SH-SY5Y (cell line): ENCODE measurements around the gene TET2.

Experiments used
- GATA2 ChIP-seq: IDR thresholded peaks from 2 replicates; pipeline ENCODE4 v1.6.1; 2011; ENCODE audit warnings: mild to moderate bottlenecking, low read depth, low read length
- GATA3 ChIP-seq: IDR thresholded peaks from 2 replicates; pipeline ENCODE4 v1.6.1; 2011; ENCODE audit warnings: low read depth, mild to moderate bottlenecking, low read length, moderate library complexity

DNA sequence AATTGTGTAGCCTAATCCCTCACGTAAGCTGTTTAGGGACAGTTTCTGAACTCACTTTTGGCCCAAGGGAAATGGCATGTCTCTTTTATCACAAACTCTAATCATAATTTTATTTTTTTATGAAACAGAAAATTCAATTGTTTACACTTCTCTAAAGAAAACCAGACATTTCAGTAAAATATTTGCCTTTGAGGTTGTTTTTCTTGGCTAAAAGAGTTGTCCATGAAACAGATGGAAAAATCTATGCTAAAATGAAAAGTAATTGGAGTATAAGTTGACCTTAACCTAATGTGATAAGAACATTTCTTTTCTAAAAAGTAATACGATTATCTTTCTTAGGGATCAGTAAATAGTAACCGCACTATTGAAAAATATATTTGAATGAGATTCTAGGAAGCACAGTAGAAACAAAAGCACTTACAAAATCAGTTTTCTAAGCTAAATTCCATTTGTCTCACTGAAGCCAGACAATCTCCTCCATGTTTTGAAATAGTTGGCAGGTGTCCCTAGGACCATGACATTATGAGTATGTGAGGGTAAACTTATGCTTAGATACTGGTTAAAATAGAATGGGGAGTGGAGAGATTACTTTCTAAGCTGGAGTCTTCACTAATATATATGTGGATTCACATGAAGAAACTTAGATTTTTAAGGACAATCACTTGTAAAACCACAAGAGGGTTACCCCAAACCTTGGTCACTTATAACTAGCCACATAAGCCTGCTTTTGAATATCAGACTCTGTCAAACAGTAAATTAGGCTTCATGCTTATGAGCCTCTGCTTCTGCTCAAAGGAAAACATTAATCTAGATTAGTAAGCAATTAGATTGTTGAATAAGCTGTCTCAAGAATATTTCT lies 20.1 kb upstream of the TET2 start:
- TF ChIP-seq GATA3: no peak
- TF ChIP-seq GATA2: no peak
